Endothelial cell of umbilical vein (primary cell): ENCODE measurements around the gene MRTFA. TPM values are rescaled to one million over a fixed set of nuclear protein-coding genes. Genes with fewer than 3 reads are reported as not detected.

Source experiments
- BruUV-seq: library from RNA; stranded (reverse); fragments of 400-500 nt; replicated peaks from 2 replicates; lab custom pipeline; 2021; lab: Mats Ljungman, UMichigan
- CTCF ChIA-PET: fragments of 300-600, 350-600 bp; sonication (Branson Sonifier 250); formaldehyde crosslinking; loops from one replicate; lab custom pipeline; 2021; ENCODE audit warnings: antibody characterized with exemption, inconsistent platforms; lab: Charles Lee
- POLR2A ChIA-PET: fragments of 300-600, 350-600 bp; sonication (Branson Sonifier 250); formaldehyde crosslinking; loops from one replicate; lab custom pipeline; 2021; ENCODE audit warnings: antibody characterized with exemption, inconsistent platforms; lab: Charles Lee
- DNase-seq: peaks from one replicate; pipeline ENCODE4 v3.0.0-alpha.2; 2011; ENCODE audit warnings: low read depth, low spot score
- FAIRE-seq: peaks from 2 replicates; lab custom pipeline; 2011; peaks lifted over from hg19 to GRCh38; lab: Jason Lieb, UNC
- H2AFZ ChIP-seq: 2 replicates; pipeline ENCODE4 v1.6.0; 2012; ENCODE audit warnings: low read depth, low read length, control low read depth, inconsistent platforms
- H3K27ac ChIP-seq: 2 replicates; pipeline ENCODE4 v1.5.1; 2011; ENCODE audit warnings: low read depth, mild to moderate bottlenecking, control low read depth, low read length, moderate library complexity; ENCODE audit not compliant: insufficient read depth
- H3K27me3 ChIP-seq, 2 experiments: 2 replicates each; pipeline versions ENCODE4 v1.6.0 to v1.6.1; 2011; ENCODE audit warnings: low read length in 2 of 2, mixed read lengths in 1 of 2; ENCODE audit not compliant: control insufficient read depth in 2 of 2, insufficient read depth in 2 of 2
- H3K36me3 ChIP-seq, 2 experiments: 2 replicates in 1 of 2; 3 replicates in 1 of 2; pipeline ENCODE4 v1.5.1; 2011; ENCODE audit warnings: low read length in 2 of 2, mild to moderate bottlenecking in 1 of 2, moderate library complexity in 1 of 2; ENCODE audit not compliant: control insufficient read depth in 2 of 2, insufficient read depth in 2 of 2; ENCODE audit errors: extremely low read depth in 1 of 2
- H3K4me1 ChIP-seq: 3 replicates; pipeline ENCODE4 v1.5.1; 2011; ENCODE audit warnings: mild to moderate bottlenecking, low read length; ENCODE audit not compliant: control insufficient read depth, insufficient read depth; ENCODE audit errors: extremely low read depth
- H3K4me2 ChIP-seq: 2 replicates; pipeline ENCODE4 v1.6.1; 2011; ENCODE audit warnings: low read length, control low read depth, mixed read lengths; ENCODE audit not compliant: insufficient read depth
- H3K4me3 ChIP-seq, 3 experiments: fragments of 200-600 bp in 1 of 3; sonication (generic), shearing (Covaris generic) in 1 of 3; replicated peaks in 1 of 3; 2 replicates each; pipeline ENCODE4 v1.5.1; 2011 to 2016; ENCODE audit warnings: control low read depth in 3 of 3, low read length in 3 of 3, mild to moderate bottlenecking in 2 of 3, inconsistent platforms in 1 of 3, low read depth in 1 of 3, moderate library complexity in 1 of 3; ENCODE audit not compliant: insufficient read depth in 1 of 3
- H3K79me2 ChIP-seq: 2 replicates; pipeline ENCODE4 v1.6.0; 2012; ENCODE audit warnings: low read length, inconsistent platforms; ENCODE audit not compliant: control insufficient read depth, insufficient read depth
- H3K9ac ChIP-seq: replicated peaks from 2 replicates; pipeline ENCODE3; 2011; ENCODE audit warnings: low read length, control low read depth; ENCODE audit not compliant: insufficient read depth; ENCODE audit errors: extremely low read depth
- H3K9me1 ChIP-seq: replicated peaks from 3 replicates; pipeline ENCODE4 v1.6.0; 2011; ENCODE audit warnings: mild to moderate bottlenecking, low read length; ENCODE audit not compliant: control insufficient read depth, insufficient read depth; ENCODE audit errors: extremely low read depth
- H3K9me3 ChIP-seq: replicated peaks from 2 replicates; pipeline ENCODE4 v1.5.1; 2012; ENCODE audit warnings: low read length, inconsistent platforms; ENCODE audit not compliant: control insufficient read depth, insufficient read depth
- H4K20me1 ChIP-seq: replicated peaks from 2 replicates; pipeline ENCODE3; 2011; ENCODE audit warnings: mild to moderate bottlenecking, low read length; ENCODE audit not compliant: control insufficient read depth, insufficient read depth; ENCODE audit errors: extremely low read depth
- EZH2 ChIP-seq: IDR thresholded peaks from 2 replicates; pipeline ENCODE4 v1.6.1; 2012; ENCODE audit warnings: borderline replicate concordance, low read depth, mild to moderate bottlenecking, moderate library complexity, low read length, inconsistent platforms; ENCODE audit not compliant: severe bottlenecking
- FOS ChIP-seq: IDR thresholded peaks from 2 replicates; pipeline ENCODE4 v1.6.1; 2011; ENCODE audit warnings: mild to moderate bottlenecking, low read length, moderate library complexity, borderline replicate concordance; ENCODE audit not compliant: insufficient read depth
- GATA2 ChIP-seq: IDR thresholded peaks from 2 replicates; pipeline ENCODE4 v1.7.0; 2011; ENCODE audit warnings: low read depth, mild to moderate bottlenecking, moderate library complexity, mixed read lengths, low read length; ENCODE audit not compliant: insufficient read length, insufficient read depth
- JUN ChIP-seq: IDR thresholded peaks from 2 replicates; pipeline ENCODE4 v1.6.1; 2011; ENCODE audit warnings: borderline replicate concordance, low read depth; ENCODE audit not compliant: insufficient read length, insufficient read depth
- MYC ChIP-seq: IDR thresholded peaks from one replicate; pipeline ENCODE4 v1.6.1; 2011; ENCODE audit warnings: mild to moderate bottlenecking, low read depth, low read length
- POLR2A ChIP-seq: IDR thresholded peaks from 2 replicates; pipeline ENCODE4 v1.6.1; 2012; ENCODE audit warnings: low read depth, mild to moderate bottlenecking, control low read depth, low read length
- POLR2AphosphoS5 ChIP-seq: IDR thresholded peaks from 2 replicates; pipeline ENCODE4 v1.6.1; 2012; ENCODE audit warnings: low read depth, mild to moderate bottlenecking, control low read depth, low read length, moderate library complexity; ENCODE audit not compliant: insufficient read depth
- dilution Hi-C: fragments of 300-500 bp; cut with MboI; formaldehyde crosslinking; loops from one replicate; pipeline ENCODE4 v1.15.0; 2019; ENCODE audit warnings: low sequenced_read_pairs; ENCODE audit not compliant: extremely low pct_ligation_motif_present
- intact Hi-C: fragments of 100-400 bp; cut with micrococcal nuclease; formaldehyde crosslinking; loops from one replicate; pipeline ENCODE4 v1.10.0; 2022
- polyA plus RNA-seq, 4 experiments: library from polyadenylated mRNA; depleted of rRNA in 3 of 4; stranded (reverse) in 3 of 4; unstranded in 1 of 4; fragments of >200 nt; gene quantifications; 2 replicates each; pipeline versions ENCODE4 v1.2.1 to v1.2.3, GENCODE V29; 2011 to 2012; ENCODE audit warnings: missing spikeins in 1 of 4
- total RNA-seq: library from RNA; stranded (reverse); gene quantifications from 2 replicates; pipeline ENCODE4 v1.2.3, GENCODE V29; 2021
- TF ChIP-seq, protein P1 (sequence below): IDR thresholded peaks from 2 replicates; pipeline ENCODE4 v1.6.1; 2011; ENCODE audit not compliant: insufficient read depth, insufficient read length
- TF ChIP-seq, protein P2 (sequence below), 2 donors: IDR thresholded peaks; 1 replicate in 1 of 2; 2 replicates in 1 of 2; pipeline ENCODE4 v1.5.1; 2011; ENCODE audit warnings: low read length in 2 of 2, mild to moderate bottlenecking in 2 of 2, moderate library complexity in 2 of 2, control low read depth in 1 of 2, inconsistent platforms in 1 of 2, low read depth in 1 of 2; ENCODE audit not compliant: insufficient read depth in 1 of 2; ENCODE audit errors: extremely low read depth in 1 of 2

Gene MRTFA
- total and polyA plus RNA-seq, 2 donors (not counting 3 experiments of a cell fraction or from before 2014, with no cell fraction given), result 13.6 to 44.1 TPM

DNA sequence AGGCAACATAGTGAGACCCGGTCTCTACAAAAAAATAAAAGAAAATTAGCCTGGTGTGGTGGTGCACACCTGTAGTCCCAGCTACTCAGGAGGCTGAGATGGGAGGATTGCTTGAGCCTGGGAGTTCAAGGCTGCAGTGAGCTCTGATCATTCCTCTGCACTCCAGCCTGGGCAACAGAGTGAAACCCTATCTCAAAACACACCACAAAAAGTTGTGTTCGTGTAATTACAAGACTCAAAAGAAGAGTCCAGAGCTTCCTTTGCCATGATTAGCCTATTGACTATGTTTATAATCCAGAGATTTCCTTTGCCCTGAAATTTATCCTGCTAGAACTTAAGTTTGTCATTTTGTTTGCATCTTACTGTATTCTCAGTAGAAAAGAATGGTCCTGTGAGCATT, 245.1 kb downstream of the MRTFA start:
- Histone ChIP-seq H3K27ac (no peak overlapping the region), H3K9ac (no peak overlapping the region), H3K4me3 (no peak overlapping the region), H3K27me3 (no peaks in the 10 kb centered on the region), H3K79me2 (peaks cover 4% of the 10 kb centered on the region), H4K20me1 (no peaks in the 10 kb centered on the region), H3K4me1 (peaks cover 9% of the 10 kb centered on the region), H3K9me3 (no peaks in the 10 kb centered on the region), H3K4me2 (no peak overlapping the region), H3K36me3 (no peaks in the 10 kb centered on the region), H3K9me1 (no peaks in the 10 kb centered on the region), H2AFZ (no peak overlapping the region)
- dilution Hi-C loops (no loop called here), intact Hi-C loops (no loop called here)
- CTCF ChIA-PET, result no interaction called here
- no peak for FAIRE-seq
- TF ChIP-seq, protein P1, sequence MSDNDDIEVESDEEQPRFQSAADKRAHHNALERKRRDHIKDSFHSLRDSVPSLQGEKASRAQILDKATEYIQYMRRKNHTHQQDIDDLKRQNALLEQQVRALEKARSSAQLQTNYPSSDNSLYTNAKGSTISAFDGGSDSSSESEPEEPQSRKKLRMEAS, result no peak
- TF ChIP-seq GATA2 (no peak), JUN (no peak), POLR2A (no peak), POLR2AphosphoS5 (no peak), EZH2 (no peak), MYC (no peak), FOS (no peak)
- TF ChIP-seq, protein P2, sequence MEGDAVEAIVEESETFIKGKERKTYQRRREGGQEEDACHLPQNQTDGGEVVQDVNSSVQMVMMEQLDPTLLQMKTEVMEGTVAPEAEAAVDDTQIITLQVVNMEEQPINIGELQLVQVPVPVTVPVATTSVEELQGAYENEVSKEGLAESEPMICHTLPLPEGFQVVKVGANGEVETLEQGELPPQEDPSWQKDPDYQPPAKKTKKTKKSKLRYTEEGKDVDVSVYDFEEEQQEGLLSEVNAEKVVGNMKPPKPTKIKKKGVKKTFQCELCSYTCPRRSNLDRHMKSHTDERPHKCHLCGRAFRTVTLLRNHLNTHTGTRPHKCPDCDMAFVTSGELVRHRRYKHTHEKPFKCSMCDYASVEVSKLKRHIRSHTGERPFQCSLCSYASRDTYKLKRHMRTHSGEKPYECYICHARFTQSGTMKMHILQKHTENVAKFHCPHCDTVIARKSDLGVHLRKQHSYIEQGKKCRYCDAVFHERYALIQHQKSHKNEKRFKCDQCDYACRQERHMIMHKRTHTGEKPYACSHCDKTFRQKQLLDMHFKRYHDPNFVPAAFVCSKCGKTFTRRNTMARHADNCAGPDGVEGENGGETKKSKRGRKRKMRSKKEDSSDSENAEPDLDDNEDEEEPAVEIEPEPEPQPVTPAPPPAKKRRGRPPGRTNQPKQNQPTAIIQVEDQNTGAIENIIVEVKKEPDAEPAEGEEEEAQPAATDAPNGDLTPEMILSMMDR (IDR thresholded peaks at IDR 0.05; ENCODE audit: extremely low read depth in 1 of 2, insufficient read depth in 1 of 2, low read depth in 1 of 2, low read length in 2 of 2), result no peak
- POLR2A ChIA-PET, result no interaction called here
- no TSS peak for BruUV-seq
- no peak for DNase-seq
